HG03457 (cell line): ENCODE data around the gene BEST4.
"Not testable (repeated sequence)": the region's sequence is repeated elsewhere in the genome, so short reads cannot be mapped to it uniquely, and the experiment has no call there.

Source experiments
- ATAC-seq: cut with Tn5 transposase; IDR thresholded peaks from one replicate; pipeline ENCODE4 v1.9.1; 2021; ENCODE audit warnings: moderate number of reproducible peaks; ENCODE audit not compliant: unreplicated experiment

BEST4 gene

GRCh38 chr1:44803062-44803311 lies 15.0 kb upstream of the BEST4 start:
- ATAC-seq: no peak

GRCh38 chr1:44802306-44803061 lies 14.5 kb upstream of the BEST4 start:
- no peak for ATAC-seq

GRCh38 chr1:44801491-44802305 lies 13.7 kb upstream of the BEST4 start:
- no peak for ATAC-seq

- peak; percentile 64 for ATAC-seq
These were observed 12.0 kb upstream of the BEST4 start, which contains the start of gene PLK3 for GRCh38 chr1:44799770-44800584. TSS of gene PLK3 (plus strand) at chr1:44800377. CDS start at chr1:44800464, 87 bp downstream.

GRCh38 chr1:44798481-44799365 lies 10.8 kb upstream of the BEST4 start:
- no peak for ATAC-seq

- ATAC-seq: not testable (repeated sequence)
These were observed 9.9 kb upstream of the BEST4 start for GRCh38 chr1:44797886-44798285.

- ATAC-seq: no peak
These were observed 4.9 kb upstream of the BEST4 start for GRCh38 chr1:44792736-44793502.

- ATAC-seq: no peak
These were observed 3.2 kb upstream of the BEST4 start for GRCh38 chr1:44790968-44791801.

- no peak for ATAC-seq
These were observed 464 bp downstream of the BEST4 start for GRCh38 chr1:44787506-44787905.

- ATAC-seq: no peak
These were observed 1.0 kb downstream of the BEST4 start for GRCh38 chr1:44786841-44787426.

- no peak for ATAC-seq
These were observed 1.7 kb downstream of the BEST4 start for GRCh38 chr1:44786138-44786840.

- ATAC-seq: no peak
These were observed 2.4 kb downstream of the BEST4 start for GRCh38 chr1:44785501-44786137.

- no peak for ATAC-seq
These were observed 3.0 kb downstream of the BEST4 start for GRCh38 chr1:44785029-44785380.

GRCh38 chr1:44784094-44785028 lies 3.6 kb downstream of the BEST4 start:
- ATAC-seq: no peak

GRCh38 chr1:44783697-44784093 lies 4.3 kb downstream of the BEST4 start:
- no peak for ATAC-seq

GRCh38 chr1:44780583-44781121 lies 7.3 kb downstream of the BEST4 start:
- no peak for ATAC-seq
